Pancreas (tissue), 10 donors: ENCODE data around the gene FGF6. TPM values are rescaled to one million over a fixed set of nuclear protein-coding genes. Genes with fewer than 3 reads are reported as not detected.

Experiments used
- ATAC-seq, 4 donors: fragments of 200-7000 bp; cut with Tn5 transposase; one replicate each; pipeline versions ENCODE4 v1.8.0 to v1.9.1; 2020; ENCODE audit warnings: mild to moderate bottlenecking in 4 of 4, moderate library complexity in 4 of 4
- DNase-seq, 6 donors: peaks; one replicate each; pipeline ENCODE4 v3.0.0-alpha.2; 2020
- FAIRE-seq: peaks from 2 replicates; lab custom pipeline; 2012; peaks lifted over from hg19 to GRCh38; lab: Jason Lieb, UNC
- H3K27ac ChIP-seq, 4 donors: fragments of 200-600 bp; sonication (generic); 1 replicate in 3 of 4; 2 replicates in 1 of 4; pipeline versions ENCODE4 v1.5.0 to v1.8.0; 2020
- H3K27me3 ChIP-seq, 4 donors: fragments of 200-600 bp; one replicate each; pipeline ENCODE4 v1.8.0; 2021
- H3K36me3 ChIP-seq, 3 donors: fragments of 200-600 bp; sonication (generic) in 1 of 3; one replicate each; pipeline versions ENCODE4 v1.5.0 to v1.8.0; 2020 to 2021
- H3K4me1 ChIP-seq, 3 donors: fragments of 200-600 bp; one replicate each; pipeline ENCODE4 v1.8.0; 2021
- H3K4me3 ChIP-seq, 4 donors: fragments of 200-600 bp; sonication (generic) in 2 of 4; one replicate each; pipeline versions ENCODE4 v1.5.0 to v1.8.0; 2020 to 2021
- H3K9me3 ChIP-seq, 4 donors: fragments of 200-600 bp; one replicate each; pipeline ENCODE4 v1.8.0; 2021
- CTCF ChIP-seq, 4 donors: fragments of 200-600 bp; sonication (generic) in 3 of 4; IDR thresholded peaks; one replicate each; pipeline versions ENCODE4 v1.5.0 to v1.8.0; 2021; ENCODE audit warnings: antibody characterized with exemption in 4 of 4
- WGBS, 2 donors: extraction: QIAGEN DNeasy Blood & Tissue Kit; methylation state at CpG; one replicate each; pipeline ENCODE4 v1.1.7; 2013; 5-methylcytosine and 5-hydroxymethylcytosine counted together
- intact Hi-C, 3 donors: fragments of 100-400 bp; cut with DNase I; formaldehyde crosslinking; loops; one replicate each; pipeline versions ENCODE4 v1.11.1 to v1.14.2; 2022
- polyA plus RNA-seq, 2 donors: library from polyadenylated mRNA; stranded (reverse); fragments of 200-250 nt; gene quantifications; one replicate each; pipeline ENCODE4 v1.2.3, GENCODE V29; 2013
- total RNA-seq, 6 donors: library from RNA; stranded (reverse); fragmentation: NEBNext Ultra II Directional in 4 of 6; extraction: Animal tissue kit (Norgen Biotek cat#: 25700) in 4 of 6; gene quantifications; one replicate each; pipeline versions ENCODE4 v1.2.1 to v1.2.4, GENCODE V29; 2021 to 2023
- donor health status: healthy with polysubstance abuse.
- donor health status: DM: no; HTN: no; CAD: no; lungs with moderate emphysema.
- donor health status: DM: no; HTN: no; CAD: no.
- donor health status: control.
- donor health status: control.
- donor health status: Bipolar disorder and iron deficiency.
- donor health status: DM: yes; HTN: yes; CAD: no.
- donor health status: DM: no; HTN: no; CAD: no.
- donor health status: DM: no; HTN: no; CAD: no.
- donor health status: DM: yes; HTN: yes; CAD: no.

Gene FGF6
- total and polyA plus RNA-seq, 8 donors, result not detected

GRCh38 chr12:4432878-4433744 lies 12.5 kb downstream of the FGF6 start:
- no peak overlapping the region for H3K27ac ChIP-seq
- no peak for ATAC-seq
- no peaks in the 10 kb centered on the region for H3K27me3 ChIP-seq
- intact Hi-C loops, result no loop called here
- H3K4me3 ChIP-seq, result no peak overlapping the region
- no peaks in the 10 kb centered on the region for H3K4me1 ChIP-seq
- WGBS, 2 donors, result 53 to 56% methylated on average over 9 of the region's 9 CpGs
- no peak for DNase-seq
- H3K9me3 ChIP-seq, result no peaks in the 10 kb centered on the region
- H3K36me3 ChIP-seq, result no peaks in the 10 kb centered on the region
- FAIRE-seq, result no peak
- no peak for TF ChIP-seq CTCF (IDR thresholded peaks at IDR 0.05)

- Histone ChIP-seq H3K27me3 (no peaks in the 10 kb centered on the region), H3K4me1 (no peaks in the 10 kb centered on the region), H3K36me3 (no peaks in the 10 kb centered on the region), H3K27ac (no peak overlapping the region), H3K4me3 (no peak overlapping the region), H3K9me3 (no peaks in the 10 kb centered on the region)
- FAIRE-seq, result no peak
- intact Hi-C loops, result no loop called here
- DNase-seq, result no peak
- no peak for TF ChIP-seq CTCF (IDR thresholded peaks at IDR 0.05)
- no peak for ATAC-seq
- WGBS, 2 donors, result 53 to 75% methylated on average over 7 of the region's 7 CpGs
Measured at GRCh38 chr12:4431866-4432265, 13.7 kb downstream of the FGF6 start.

- TF ChIP-seq CTCF (IDR thresholded peaks at IDR 0.05), result no peak
- Histone ChIP-seq H3K9me3 (no peaks in the 10 kb centered on the region), H3K36me3 (no peaks in the 10 kb centered on the region), H3K4me1 (no peaks in the 10 kb centered on the region), H3K27me3 (no peaks in the 10 kb centered on the region), H3K27ac (no peak overlapping the region), H3K4me3 (no peak overlapping the region)
- FAIRE-seq, result no peak
- DNase-seq, result no peak
- no peak for ATAC-seq
- 55 to 66% methylated on average over 4 of the region's 4 CpGs for WGBS, 2 donors
- intact Hi-C loops, result no loop called here
Measured at GRCh38 chr12:4431436-4431835, 14.2 kb downstream of the FGF6 start.

- FAIRE-seq (no peak), ATAC-seq (no peak), DNase-seq (no peak)
- TF ChIP-seq CTCF (IDR thresholded peaks at IDR 0.05), result no peak
- Histone ChIP-seq H3K27ac (no peak overlapping the region), H3K27me3 (no peaks in the 10 kb centered on the region), H3K4me1 (no peaks in the 10 kb centered on the region), H3K4me3 (no peak overlapping the region), H3K36me3 (no peaks in the 10 kb centered on the region), H3K9me3 (no peaks in the 10 kb centered on the region)
- 43 to 46% methylated on average over 6 of the region's 6 CpGs for WGBS, 2 donors
- intact Hi-C loops, result no loop called here
Measured at GRCh38 chr12:4424422-4424821, 21.2 kb downstream of the FGF6 start.

GRCh38 chr12:4423528-4424195 lies 22.0 kb downstream of the FGF6 start:
- H3K4me3 ChIP-seq, result no peak overlapping the region
- TF ChIP-seq CTCF (IDR thresholded peaks at IDR 0.05), result no peak
- intact Hi-C loops, result no loop called here
- H3K27ac ChIP-seq, result no peak overlapping the region
- no peak for DNase-seq
- H3K27me3 ChIP-seq, result no peaks in the 10 kb centered on the region
- H3K4me1 ChIP-seq, result no peaks in the 10 kb centered on the region
- WGBS, 2 donors, result 66 to 81% methylated on average over 11 of the region's 11 CpGs
- no peak for ATAC-seq
- FAIRE-seq, result no peak
- no peaks in the 10 kb centered on the region for H3K9me3 ChIP-seq
- no peaks in the 10 kb centered on the region for H3K36me3 ChIP-seq
